Gastrocnemius medialis (tissue), 4 donors: ENCODE data around the gene GGPS1. TPM values are rescaled to one million over a fixed set of nuclear protein-coding genes. Genes with fewer than 3 reads are reported as not detected.

Experiments
- ATAC-seq, 2 donors: fragments of 150-250 bp; one replicate each; pipeline ENCODE4 v1.9.1; 2016
- DNase-seq, 2 donors: peaks; one replicate each; pipeline ENCODE4 v3.0.0-alpha.2; 2019
- H3K27ac ChIP-seq, 4 donors: fragments of 200-600 bp; sonication (generic); 1 replicate in 1 of 4; 2 replicates in 3 of 4; pipeline ENCODE4 v1.5.1; 2016 to 2018; ENCODE audit warnings: mild to moderate bottlenecking in 2 of 4, moderate library complexity in 1 of 4
- H3K27me3 ChIP-seq, 3 donors: fragments of 200-600 bp; sonication (generic) in 2 of 3; 1 replicate in 1 of 3; 2 replicates in 2 of 3; pipeline versions ENCODE4 v1.5.1 to v1.6.0; 2016 to 2019; ENCODE audit warnings: mild to moderate bottlenecking in 1 of 3, moderate library complexity in 1 of 3
- H3K36me3 ChIP-seq, 2 donors: fragments of 200-600 bp; sonication (generic) in 1 of 2; one replicate each; pipeline ENCODE4 v1.5.1; 2017 to 2018
- H3K4me1 ChIP-seq, 2 donors: fragments of 200-600 bp; sonication (generic) in 1 of 2; one replicate each; pipeline ENCODE4 v1.5.1; 2016 to 2017; ENCODE audit warnings: mild to moderate bottlenecking in 2 of 2
- H3K4me3 ChIP-seq, 4 donors: fragments of 200-600 bp; sonication (generic) in 3 of 4; 1 replicate in 1 of 4; 2 replicates in 3 of 4; pipeline ENCODE4 v1.5.1; 2016 to 2019; ENCODE audit warnings: mild to moderate bottlenecking in 2 of 4
- H3K9me3 ChIP-seq, 3 donors: fragments of 200-600 bp; sonication (generic) in 2 of 3; 1 replicate in 1 of 3; 2 replicates in 2 of 3; pipeline ENCODE4 v1.5.1; 2016 to 2019
- CTCF ChIP-seq, 5 experiments: fragments of 450-650 bp in 3 of 5; fragments of 200-600 bp in 2 of 5; sonication (generic) in 2 of 5; IDR thresholded peaks in 4 of 5; conservative IDR thresholded peaks in 1 of 5; 1 replicate in 4 of 5; 2 replicates in 1 of 5; pipeline ENCODE4 v1.5.1; 2016 to 2019; ENCODE audit warnings: antibody characterized with exemption in 5 of 5, mild to moderate bottlenecking in 3 of 5, moderate library complexity in 3 of 5
- POLR2A ChIP-seq, 2 donors: fragments of 450-650 bp; IDR thresholded peaks; one replicate each; pipeline ENCODE4 v1.6.1; 2017; ENCODE audit warnings: antibody characterized with exemption in 2 of 2, mild to moderate bottlenecking in 2 of 2, moderate library complexity in 2 of 2
- in situ Hi-C, 4 donors: fragments of 200-750 bp; cut with MboI; loops; one replicate each; pipeline versions ENCODE4 v1.15.0 to v1.8.0; 2017; ENCODE audit warnings: low sequenced_read_pairs in 4 of 4
- intact Hi-C: fragments of 100-400 bp; cut with DNase I; formaldehyde crosslinking; loops from one replicate; pipeline ENCODE4 v1.15.1; 2023; ENCODE audit warnings: low total_unique reads
- total RNA-seq, 4 donors: library from RNA; depleted of rRNA; stranded (reverse); fragments of >200 nt; gene quantifications; one replicate each; pipeline versions ENCODE4 v1.1.0 to v1.2.3, GENCODE V29; 2016

GGPS1 gene
- total RNA-seq, 4 donors from 2014 or later = 14.5 to 21.9 (median 17.7) TPM

- H3K4me3 ChIP-seq = peak overlapping the region; percentile 63 to 98 (median 79)
- no peaks in the 10 kb centered on the region for H3K36me3 ChIP-seq
- peaks cover 56 to 61% of the 10 kb centered on the region in 2 donors for H3K4me1 ChIP-seq
- in situ Hi-C loops = loop anchor here in 1 of 4 donors (10.0 kb wide), 1 partner anchor 85 kb away; no protein-coding TSS in a partner anchor
- intact Hi-C loops = loop anchor here (2.0 to 10.0 kb wide), 4 partner anchors 77 to 205 kb away; partner anchors contain the start of genes B3GALNT2, RBM34 and TOMM20
- H3K27ac ChIP-seq = peak overlapping the region; percentile 90 to 98 (median 94)
- ATAC-seq (no peak), DNase-seq (no peak)
- H3K9me3 ChIP-seq = no peaks in the 10 kb centered on the region
- H3K27me3 ChIP-seq = no peaks in the 10 kb centered on the region
- peak in 1 of 5 experiments; percentile 23 for TF ChIP-seq CTCF (IDR thresholded peaks at IDR 0.05 in 4 of 5, conservative IDR thresholded peaks at IDR 0.05 in 1 of 5)
- TF ChIP-seq POLR2A (IDR thresholded peaks at IDR 0.05) = no peak
These were observed 951 bp downstream of the GGPS1 start for GRCh38 chr1:235329139-235329902.

GRCh38 chr1:235330918-235331285 lies 2.5 kb downstream of the GGPS1 start:
- no peak for ATAC-seq
- no peak overlapping the region for H3K27ac ChIP-seq

GRCh38 chr1:235331401-235331800 lies 3.0 kb downstream of the GGPS1 start:
- no peaks in the 10 kb centered on the region for H3K9me3 ChIP-seq
- H3K27ac ChIP-seq = no peak overlapping the region
- DNase-seq (no peak), ATAC-seq (no peak)
- H3K27me3 ChIP-seq = no peaks in the 10 kb centered on the region
- no peak for TF ChIP-seq CTCF (IDR thresholded peaks at IDR 0.05 in 4 of 5, conservative IDR thresholded peaks at IDR 0.05 in 1 of 5)
- no peak for TF ChIP-seq POLR2A (IDR thresholded peaks at IDR 0.05)
- peaks cover 35 to 40% of the 10 kb centered on the region in 2 donors for H3K4me1 ChIP-seq
- intact Hi-C loops = no loop called here
- no peak overlapping the region for H3K4me3 ChIP-seq
- peaks cover 0 to 14% of the 10 kb centered on the region in 2 donors for H3K36me3 ChIP-seq
- in situ Hi-C loops = no loop called here

More at GRCh38 chr1:235330918-235331285, 2.5 kb downstream of the GGPS1 start:
- Histone ChIP-seq H3K36me3 (peaks cover 0 to 9% of the 10 kb centered on the region in 2 donors), H3K4me1 (peaks cover 40 to 45% of the 10 kb centered on the region in 2 donors), H3K9me3 (no peaks in the 10 kb centered on the region), H3K4me3 (no peak overlapping the region), H3K27me3 (no peaks in the 10 kb centered on the region)
- no peak for DNase-seq
- in situ Hi-C loops (no loop called here), intact Hi-C loops (no loop called here)
- TF ChIP-seq POLR2A (IDR thresholded peaks at IDR 0.05) (no peak), CTCF (IDR thresholded peaks at IDR 0.05 in 4 of 5, conservative IDR thresholded peaks at IDR 0.05 in 1 of 5) (no peak)

DNA sequence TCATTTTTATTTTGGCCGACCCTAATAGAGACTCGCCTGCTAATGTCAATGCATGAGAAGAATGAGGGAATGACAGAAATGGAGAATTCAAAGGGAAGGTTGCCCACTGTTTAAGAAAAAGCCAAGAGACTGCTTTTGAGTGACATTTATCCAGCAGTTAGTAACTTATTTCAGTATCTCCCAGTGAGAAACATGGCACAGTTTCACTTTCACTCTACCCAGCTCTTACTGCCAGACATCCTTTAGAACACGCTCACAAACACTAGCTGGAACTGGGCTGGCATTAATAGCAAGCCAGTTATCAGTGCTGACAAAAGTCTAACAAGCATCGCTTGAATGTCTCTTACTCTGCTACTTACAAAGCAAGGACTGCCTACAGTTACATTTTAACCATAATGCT lies 8.5 kb downstream of the GGPS1 start:
- Histone ChIP-seq H3K4me3 (no peak overlapping the region), H3K27ac (no peak overlapping the region), H3K4me1 (peaks cover 6 to 9% of the 10 kb centered on the region in 2 donors), H3K36me3 (peaks cover 3 to 37% of the 10 kb centered on the region in 2 donors), H3K27me3 (no peaks in the 10 kb centered on the region), H3K9me3 (no peaks in the 10 kb centered on the region)
- no peak for DNase-seq
- TF ChIP-seq POLR2A (IDR thresholded peaks at IDR 0.05) (no peak), CTCF (IDR thresholded peaks at IDR 0.05 in 4 of 5, conservative IDR thresholded peaks at IDR 0.05 in 1 of 5) (no peak)
- ATAC-seq = no peak
- in situ Hi-C loops = no loop called here
- intact Hi-C loops = no loop called here
